ENCODE data around the gene DOCK4.
"Not testable (repeated sequence)": the region's sequence is repeated elsewhere in the genome, so short reads cannot be mapped to it uniquely, and the experiment has no call there.

Gene DOCK4

GRCh38 chr7:111929264-111929663, 276.9 kb downstream of the DOCK4 start:
- H3K27ac ChIP-seq = no peak overlapping the region
- TF ChIP-seq ZFX (IDR thresholded peaks at IDR 0.05; ENCODE audit: borderline replicate concordance) (no peak), CTCF (IDR thresholded peaks at IDR 0.05) (no peak)

GRCh38 chr7:111927353-111928019, 278.7 kb downstream of the DOCK4 start:
- TF ChIP-seq ZFX (IDR thresholded peaks at IDR 0.05; ENCODE audit: borderline replicate concordance) (no peak), CTCF (IDR thresholded peaks at IDR 0.05) (no peak)
- no peak overlapping the region for H3K27ac ChIP-seq

DNA sequence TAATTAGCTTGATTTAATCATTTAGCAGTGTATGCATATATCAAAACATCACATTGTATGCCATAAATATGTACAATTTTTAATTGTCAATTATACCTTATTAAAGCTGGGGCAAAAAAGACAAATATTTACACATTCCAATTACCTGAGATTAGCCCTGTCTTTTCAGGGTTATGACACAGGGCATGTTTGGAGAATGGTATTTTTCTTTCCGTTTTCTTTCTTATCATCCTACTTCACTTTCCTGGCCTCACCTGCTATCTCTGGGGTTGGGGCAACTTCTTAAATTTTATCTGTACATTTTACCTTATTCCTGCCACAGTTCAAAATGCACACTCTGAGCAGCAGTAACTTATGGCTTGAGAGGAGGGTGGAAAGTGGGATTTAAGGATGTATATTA, 285.9 kb downstream of the DOCK4 start:
- no peak overlapping the region for H3K27ac ChIP-seq
- TF ChIP-seq ZFX (IDR thresholded peaks at IDR 0.05; ENCODE audit: borderline replicate concordance) (no peak), CTCF (IDR thresholded peaks at IDR 0.05) (no peak)

- TF ChIP-seq CTCF (IDR thresholded peaks at IDR 0.05) = no peak
- no peak overlapping the region for H3K27ac ChIP-seq
These were observed 286.5 kb downstream of the DOCK4 start for GRCh38 chr7:111919631-111920179.

DNA sequence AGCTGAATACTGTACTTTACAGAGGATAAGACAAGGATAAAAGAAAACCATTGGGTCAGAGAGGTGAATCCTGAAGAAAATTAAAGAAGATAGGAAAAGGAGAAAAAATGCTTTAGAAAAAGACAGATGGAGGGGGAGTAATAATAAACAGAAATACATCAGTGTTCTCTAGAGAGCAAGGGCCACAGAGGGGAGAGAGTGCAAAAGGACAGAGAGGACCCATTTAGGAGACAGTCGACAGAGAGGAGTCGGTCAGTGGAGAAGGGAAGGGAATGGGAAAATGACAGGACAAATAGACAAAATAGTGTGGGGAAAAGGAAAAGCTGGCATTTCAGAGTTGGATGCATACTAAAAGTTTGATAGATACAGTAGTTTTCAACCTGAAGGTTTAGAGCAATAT, 287.0 kb downstream of the DOCK4 start:
- TF ChIP-seq CTCF (IDR thresholded peaks at IDR 0.05) (no peak), ZFX (IDR thresholded peaks at IDR 0.05; ENCODE audit: borderline replicate concordance) (no peak)
- H3K27ac ChIP-seq = no peak overlapping the region

- H3K27ac ChIP-seq = no peak overlapping the region
- TF ChIP-seq ZFX (IDR thresholded peaks at IDR 0.05; ENCODE audit: borderline replicate concordance) (no peak), CTCF (IDR thresholded peaks at IDR 0.05) (no peak)
These were observed 287.7 kb downstream of the DOCK4 start for GRCh38 chr7:111918461-111918860.

DNA sequence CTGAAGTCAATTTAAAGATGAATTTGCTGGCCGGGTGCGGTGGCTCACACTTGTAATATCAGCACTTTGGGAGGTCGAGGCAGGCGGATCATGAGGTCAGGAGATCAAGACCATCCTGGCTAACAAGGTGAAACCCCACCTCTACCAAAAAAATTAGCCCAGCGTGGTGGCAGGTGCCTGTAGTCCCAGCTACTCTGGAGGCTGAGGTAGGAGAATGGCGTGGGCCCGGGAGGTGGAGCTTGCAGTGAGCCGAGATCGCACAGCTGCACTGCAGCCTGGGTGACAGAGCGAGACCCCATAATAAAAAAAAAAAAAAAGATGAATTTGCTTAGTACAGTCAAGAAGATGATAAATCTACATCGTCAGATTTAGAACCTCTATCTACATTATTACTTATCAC, 288.8 kb downstream of the DOCK4 start:
- H3K27ac ChIP-seq = not testable (repeated sequence)

GRCh38 chr7:111914291-111914690, 291.9 kb downstream of the DOCK4 start:
- no peak overlapping the region for H3K27ac ChIP-seq
- TF ChIP-seq CTCF (IDR thresholded peaks at IDR 0.05) (no peak), ZFX (IDR thresholded peaks at IDR 0.05; ENCODE audit: borderline replicate concordance) (no peak)

Data from 22Rv1 (cell line).